ENCODE results near the gene DSE.

Gene DSE

DNA sequence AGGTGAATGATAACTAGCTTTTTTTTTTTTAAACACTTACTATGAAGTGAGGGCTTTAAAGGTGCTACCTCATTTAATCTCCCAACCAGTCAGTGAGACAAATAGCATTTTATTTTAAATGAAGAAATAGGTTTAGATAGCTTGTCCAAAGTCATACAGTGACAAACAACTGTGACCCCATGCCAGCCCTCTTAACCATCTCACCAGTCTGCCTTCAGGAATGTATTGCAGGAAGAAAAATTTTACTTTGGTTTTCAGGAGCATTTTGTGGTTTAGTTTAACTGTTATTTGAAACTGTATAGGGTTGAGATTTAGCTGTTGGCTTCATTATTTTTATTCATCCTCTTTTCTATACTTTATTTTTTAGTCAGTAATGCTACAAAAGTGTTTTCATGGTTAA is 18.6 kb downstream of the DSE start:
- DNase-seq = no peak

DNA sequence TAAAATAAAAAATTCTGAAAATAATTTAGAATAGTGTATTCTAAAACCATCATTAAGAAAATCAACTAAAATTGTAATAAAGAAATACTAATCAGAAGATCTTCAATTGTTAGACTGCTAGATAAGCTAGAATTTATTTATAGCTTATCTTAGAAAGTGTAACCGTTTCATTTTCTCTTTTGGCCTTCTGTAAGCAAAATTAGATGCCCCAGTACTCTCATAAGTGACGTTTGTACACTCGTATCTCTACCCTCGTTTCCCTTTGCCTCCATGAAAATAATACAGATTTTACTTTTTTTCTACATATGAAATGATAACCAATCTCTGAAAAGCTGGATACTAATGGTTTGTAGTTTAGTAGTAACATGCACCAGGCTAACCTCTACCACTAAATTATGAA is 19.8 kb downstream of the DSE start:
- DNase-seq = no peak

DNA sequence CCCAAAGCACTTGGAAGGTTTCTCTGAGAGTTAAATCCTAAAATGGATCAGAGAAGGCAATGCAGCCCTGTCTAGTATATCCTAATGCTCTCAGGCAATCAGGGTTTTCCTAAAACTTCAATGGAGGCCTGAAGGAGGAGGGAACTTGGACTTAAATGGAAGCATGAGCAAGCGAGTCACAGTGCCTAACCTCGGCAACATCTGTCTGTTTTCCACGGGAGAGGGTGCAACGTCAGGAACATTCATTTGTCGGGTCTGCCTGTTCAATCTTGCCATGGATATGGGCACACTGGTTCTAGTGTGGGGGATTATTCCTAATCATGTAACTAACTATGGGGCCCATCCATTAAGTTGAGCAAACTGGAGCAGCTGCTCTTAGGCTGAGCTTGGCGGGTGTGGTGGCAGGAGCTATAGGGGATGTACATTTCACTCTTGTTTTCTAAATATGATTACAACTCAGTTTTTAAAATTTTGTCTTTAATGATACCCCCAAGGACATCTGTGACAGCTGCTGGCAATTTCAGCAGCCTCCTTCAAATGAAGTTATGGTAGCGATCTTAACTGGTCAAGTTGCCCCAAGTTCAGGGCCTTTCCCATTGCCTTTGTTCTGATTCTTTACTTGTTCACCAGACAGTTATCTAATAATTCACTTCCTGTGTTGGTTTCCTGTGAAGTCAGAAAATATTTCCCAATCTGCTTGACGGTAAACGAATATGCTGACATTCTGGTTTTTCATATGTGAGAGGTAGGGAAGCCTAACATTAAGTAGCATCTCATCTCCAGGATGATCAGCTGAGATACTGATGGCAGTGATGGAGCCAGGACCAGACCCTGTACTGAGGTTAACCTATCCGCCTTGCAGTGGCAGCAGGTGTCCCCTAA is 21.6 kb downstream of the DSE start:
- DNase-seq = no peak

DNA sequence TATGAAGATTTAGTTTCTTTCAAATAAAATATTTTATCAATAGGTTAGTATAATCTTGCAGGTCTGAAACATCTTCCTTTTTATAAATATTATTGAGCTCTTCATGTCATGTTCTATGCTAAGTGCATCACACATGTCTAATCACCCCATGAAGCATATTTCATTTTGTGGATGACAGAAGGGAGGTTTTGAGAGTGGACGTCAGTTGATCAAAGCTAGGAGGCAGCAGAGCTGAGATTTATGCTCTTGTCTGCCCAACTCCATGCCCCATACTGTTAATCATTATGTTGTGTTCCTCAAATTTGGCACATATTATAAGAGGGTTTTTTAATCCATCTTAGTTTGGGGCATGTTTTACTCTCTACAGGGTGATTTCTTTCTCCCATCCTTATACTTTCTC is 22.7 kb downstream of the DSE start:
- no peak for DNase-seq

DNA sequence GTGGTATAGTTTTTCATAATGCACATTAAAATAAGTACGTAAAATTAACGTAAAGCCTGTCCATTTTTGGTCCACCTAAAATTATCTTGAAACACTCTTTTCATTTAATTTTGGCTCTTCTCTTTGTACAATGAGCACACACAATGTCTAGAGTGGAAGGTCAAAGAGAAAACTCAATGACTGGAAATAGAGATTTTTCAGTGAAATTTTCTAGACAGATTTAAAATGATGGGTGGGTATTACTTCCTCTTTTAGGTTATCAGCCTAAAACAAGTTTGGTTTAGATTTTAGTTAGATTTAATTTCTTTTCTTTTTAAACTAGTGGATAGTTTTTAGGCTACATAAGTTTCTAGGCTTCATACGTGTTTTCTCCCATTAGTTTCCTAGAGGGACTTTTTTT is 24.9 kb downstream of the DSE start:
- no peak for DNase-seq

DNA sequence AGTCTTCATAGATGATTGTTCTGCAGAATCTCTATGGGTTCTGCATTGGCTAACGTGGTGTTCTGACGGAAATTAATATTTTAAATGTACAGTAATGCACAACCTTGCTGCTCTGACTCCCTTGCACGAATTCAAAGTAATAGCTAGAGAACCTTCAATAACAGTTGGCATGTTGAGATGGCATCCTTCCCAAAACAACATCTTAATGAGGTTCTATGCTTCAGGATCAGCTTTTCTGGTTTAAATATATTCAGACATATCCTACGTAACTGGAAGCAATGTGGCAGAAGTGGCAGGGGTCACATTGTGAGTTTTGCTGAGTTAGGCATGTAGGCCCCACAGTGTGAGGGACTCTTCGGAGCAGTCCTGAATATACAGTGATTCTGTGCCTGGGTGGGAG is 25.7 kb downstream of the DSE start:
- DNase-seq = no peak

DNA sequence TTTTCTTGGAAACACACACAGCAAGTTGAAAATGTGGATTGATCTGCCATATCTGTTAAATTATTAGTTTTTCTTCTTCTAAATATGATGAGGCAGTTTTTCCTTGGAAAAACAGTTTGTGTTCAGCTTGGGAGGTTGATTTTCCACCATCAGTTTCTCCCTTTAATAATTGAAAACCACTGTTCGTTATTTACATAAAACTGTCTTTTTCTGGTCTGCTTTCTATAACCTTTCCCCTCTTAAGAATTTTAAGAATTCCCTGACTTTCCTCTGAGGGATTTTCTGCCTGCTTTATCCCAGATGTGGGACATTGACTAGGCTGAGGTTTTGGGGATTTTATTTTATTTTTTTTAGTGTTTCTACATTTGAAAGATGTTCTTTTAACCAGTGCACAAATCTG is 27.2 kb downstream of the DSE start:
- DNase-seq = no peak

DNA sequence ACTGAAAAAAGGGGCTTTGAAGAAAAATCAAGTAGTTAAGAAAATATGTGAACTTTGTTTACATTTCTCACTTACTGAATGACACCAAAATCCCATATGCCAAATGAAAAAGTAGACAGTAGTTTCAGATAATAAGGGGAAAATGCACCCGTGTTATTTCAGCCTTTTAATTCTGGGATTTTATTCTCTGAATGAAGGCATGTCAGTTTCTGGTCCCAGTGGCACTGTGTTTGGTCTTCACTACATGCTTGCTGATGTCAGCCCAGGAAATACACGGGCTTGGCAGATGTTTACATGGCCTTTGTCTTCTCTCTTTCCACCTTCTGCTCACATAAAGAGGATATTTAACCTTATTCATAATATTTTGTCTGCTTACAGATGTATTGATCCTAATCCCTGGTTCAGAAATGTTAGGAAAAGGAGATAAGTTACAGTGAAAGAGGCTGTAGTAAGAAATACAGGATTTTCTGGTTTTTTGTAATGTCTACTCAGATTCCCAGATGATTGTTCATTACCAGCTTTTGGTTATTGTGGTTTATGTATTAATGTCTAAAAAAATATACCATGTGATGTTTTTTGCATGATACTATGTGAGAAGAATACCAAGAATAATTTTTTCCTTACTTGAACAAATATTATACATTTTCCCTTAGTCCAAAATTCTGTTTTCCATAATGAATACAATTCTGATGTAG is 27.7 kb downstream of the DSE start:
- DNase-seq = no peak

DNA sequence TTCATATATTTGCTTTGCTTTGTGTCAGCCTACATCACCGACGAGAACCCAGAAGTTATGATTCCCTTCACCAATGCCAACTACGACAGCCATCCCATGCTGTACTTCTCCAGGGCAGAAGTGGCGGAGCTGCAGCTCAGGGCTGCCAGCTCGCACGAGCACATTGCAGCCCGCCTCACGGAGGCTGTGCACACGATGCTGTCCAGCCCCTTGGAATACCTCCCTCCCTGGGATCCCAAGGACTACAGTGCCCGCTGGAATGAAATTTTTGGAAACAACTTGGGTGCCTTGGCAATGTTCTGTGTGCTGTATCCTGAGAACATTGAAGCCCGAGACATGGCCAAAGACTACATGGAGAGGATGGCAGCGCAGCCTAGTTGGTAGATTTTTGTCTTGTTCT is 28.5 kb downstream of the DSE start:
- DNase-seq = no peak

DNA sequence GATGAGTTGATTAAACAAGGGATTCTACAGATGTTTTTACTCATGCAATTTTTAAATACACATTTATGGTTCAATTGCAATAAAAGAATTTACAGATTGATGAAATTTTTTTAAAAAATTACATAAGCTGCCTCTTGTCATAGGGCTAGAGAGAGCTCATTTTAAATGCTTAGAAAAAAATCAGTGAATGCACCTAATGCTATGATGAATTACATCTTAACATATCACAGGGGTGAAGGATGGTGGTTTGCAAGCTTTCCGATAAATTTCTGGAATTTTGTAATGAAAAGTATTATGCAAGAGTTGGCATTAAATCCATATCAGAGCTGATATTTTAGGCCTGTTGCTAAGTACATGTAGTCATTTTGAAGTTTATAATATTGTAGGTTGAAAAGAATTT is 29.6 kb downstream of the DSE start:
- DNase-seq = no peak

DNA sequence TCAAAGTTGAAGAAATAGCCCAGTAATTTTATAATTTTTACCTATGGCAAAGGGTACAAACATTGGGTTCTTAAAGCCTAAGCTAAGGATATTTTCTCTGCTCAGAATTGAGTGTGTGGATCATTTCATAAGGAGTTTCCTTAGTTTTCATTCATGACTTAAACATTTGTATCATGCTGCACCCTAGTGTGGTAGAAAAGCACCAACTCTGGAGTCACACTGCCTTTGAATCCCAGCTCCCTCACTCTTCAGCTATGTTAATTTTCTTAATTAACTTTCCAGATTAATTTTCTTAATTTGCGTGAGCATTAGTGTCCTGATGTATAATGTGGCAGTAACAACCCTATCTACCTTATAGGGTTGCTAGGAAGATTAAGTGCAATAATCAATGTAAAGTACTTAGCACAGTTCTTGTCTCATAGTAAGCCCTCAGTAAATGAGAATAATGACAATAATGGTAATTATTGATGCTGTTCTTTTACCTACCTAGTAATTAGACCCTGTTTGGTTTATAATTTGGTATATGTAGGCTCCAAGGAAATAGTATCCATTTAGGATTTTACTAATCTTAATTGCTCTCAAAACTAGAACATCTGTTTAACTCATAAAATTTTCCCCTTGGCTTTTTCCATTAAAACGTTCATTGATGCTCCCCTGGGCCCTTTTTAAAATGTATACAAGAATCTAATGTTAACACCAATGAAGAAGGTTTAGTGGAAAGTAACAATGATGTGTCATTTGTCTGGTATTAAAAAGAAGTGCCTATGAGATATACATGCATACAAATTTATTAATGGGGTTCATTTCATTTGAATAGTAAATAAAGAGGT is 31.6 kb downstream of the DSE start:
- no peak for DNase-seq

DNA sequence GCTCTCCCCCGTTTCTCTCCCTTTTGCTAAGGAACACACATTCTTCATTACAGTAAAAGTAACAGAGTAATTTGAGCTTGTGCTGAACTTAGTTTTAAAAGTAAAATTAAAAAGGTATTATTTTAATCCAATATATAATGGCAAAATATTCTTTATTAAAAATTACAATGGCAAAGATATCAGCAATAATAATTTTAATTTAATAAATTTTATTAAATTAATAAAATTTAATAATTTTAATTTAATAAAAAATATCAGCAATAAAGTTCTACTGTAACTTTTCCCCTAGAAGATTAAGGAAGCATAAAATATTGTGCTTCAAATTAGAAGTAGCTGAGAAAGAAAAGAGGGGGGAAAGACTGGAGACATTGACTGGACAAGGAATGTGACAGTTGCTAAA is 32.5 kb downstream of the DSE start:
- DNase-seq = no peak

DNA sequence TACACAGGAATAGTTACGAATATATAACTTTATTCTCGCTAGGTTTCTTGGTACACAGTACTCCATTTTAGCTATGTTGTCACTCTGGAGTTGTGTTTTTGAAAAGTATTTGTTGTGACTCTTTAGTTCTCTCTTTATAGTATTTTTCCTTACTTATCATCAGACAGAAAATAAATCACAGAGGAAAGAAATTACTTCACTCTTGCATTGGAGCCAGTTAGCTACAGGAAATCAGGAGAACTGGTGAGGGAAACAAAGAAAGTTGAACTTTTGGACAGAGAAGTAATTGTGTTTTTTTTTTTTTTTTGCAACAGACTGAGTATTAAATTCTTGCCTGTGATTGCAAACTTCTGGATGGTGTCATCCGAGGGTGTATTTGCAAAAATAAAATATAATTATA is 33.9 kb downstream of the DSE start:
- DNase-seq = no peak

DNA sequence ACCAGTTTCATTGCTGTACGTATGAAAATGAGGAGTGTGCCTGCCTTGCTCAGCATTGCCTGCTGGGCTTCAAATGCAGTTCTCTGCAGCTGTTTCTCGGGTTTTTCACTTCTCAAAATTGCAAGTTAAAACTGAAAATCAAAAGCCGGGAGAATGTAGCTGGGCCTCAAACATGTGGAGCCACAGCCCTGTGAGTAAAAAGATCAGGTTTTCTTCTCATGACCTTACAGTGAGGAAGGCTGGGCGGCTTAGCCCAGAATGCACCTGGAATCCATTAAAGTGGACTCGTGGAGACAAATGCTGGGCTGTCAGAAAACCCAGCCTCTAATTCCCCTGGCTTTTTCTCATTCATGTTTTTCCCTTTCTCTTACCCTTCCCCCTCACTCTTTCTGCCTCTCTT is 34.4 kb downstream of the DSE start:
- peak; percentile 70 for DNase-seq

DNA sequence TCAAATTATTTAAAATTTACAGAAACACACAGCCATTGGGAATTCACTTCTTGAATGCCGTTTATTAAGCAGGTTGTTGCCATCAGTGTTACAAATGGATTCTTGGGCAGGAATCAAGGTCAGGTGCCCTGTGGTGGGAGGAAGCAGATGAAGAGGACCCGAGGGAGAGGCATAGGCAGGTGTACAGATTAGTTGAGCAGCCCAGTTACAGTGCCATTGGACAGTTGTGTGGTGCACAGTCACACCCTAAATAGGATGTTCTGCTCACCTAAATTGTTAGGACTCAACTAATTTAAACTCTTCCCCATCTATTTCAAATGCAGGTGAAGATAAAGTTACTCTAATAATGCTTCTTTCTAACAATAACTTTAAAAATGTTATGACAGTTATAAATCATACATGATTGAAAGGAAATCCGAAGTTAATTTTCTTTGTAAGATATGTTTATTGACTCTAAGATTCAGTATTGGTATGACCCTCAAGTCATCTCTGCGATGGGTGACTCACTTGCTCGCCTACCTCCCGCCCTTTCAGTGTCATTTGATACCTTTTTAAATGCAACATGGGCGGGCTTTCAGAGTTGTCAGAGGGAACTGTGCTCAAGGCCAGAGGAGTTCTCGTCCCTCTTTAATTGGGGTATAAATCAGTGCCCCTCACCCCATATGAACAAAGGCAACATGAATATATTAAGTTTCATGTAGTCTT is 35.1 kb downstream of the DSE start:
- no peak for DNase-seq

DNA sequence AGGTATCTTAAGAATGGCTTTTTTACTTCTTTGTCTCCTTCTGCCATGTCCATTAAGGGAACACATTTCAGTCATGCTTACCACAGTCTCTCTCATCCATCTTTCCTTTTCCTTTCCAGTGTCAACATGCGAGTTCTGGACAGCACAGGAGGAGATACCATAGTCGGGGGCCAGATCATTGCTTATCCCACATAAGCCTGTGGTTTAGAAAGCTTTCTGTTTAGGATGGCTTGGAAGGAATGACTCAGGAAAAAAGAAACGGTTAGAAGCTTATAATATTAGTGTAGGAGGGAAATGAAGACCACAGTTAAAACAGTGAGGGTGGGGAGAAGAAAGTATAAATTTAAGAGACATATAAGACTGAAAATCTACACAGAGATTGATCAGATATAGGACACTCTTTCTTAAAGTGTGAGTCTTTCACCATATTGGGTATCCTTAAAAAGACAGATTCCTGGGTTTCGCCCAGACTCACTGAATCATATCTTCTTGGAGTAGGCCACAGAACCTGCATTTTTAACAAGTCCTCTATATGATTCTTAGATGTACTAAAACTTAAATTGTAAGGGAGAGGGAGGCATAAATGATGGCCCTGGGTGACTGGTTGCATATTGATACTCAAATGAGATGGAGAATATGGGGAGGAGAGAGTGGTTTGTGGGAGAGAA is 36.1 kb downstream of the DSE start:
- DNase-seq = no peak

DNA sequence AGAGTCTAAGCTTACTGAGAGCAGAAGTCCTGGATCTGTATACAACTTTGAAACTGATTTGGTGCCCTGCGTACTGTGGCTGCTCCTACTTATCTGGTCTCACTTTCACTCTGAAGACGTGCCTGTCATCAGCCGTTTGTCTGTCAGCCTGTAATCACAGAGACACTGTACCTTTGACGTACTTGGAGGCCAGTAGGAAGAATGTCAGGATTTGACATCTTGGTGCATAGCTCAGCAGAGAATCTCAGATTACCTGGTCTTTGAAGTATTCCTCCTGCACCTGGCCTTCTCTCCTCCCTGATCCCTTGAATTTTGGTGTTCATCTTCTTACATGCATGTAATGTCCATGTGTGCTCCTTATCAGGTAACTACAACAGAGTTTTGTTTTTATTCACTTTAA is 37.7 kb downstream of the DSE start:
- DNase-seq = no peak

DNA sequence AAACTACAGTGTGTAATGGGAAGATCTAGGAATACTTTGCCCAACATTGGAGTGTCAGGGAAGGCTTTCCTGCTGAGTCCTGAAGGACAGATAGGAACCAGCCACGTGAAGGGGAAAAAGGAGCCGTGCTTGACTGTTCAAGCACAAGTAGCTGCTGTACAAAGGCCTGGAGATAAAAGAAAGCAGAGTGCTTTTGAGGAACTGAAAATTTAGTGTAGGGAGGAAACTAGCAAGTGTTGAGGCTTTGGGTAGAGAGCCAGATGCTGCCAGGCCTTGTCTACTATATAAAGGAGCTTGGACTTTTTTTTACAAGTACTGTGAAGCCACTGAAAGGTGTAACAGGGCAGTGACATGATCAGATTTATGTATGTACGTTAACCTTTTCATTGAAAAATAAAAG is 39.0 kb downstream of the DSE start:
- DNase-seq = no peak

DNA sequence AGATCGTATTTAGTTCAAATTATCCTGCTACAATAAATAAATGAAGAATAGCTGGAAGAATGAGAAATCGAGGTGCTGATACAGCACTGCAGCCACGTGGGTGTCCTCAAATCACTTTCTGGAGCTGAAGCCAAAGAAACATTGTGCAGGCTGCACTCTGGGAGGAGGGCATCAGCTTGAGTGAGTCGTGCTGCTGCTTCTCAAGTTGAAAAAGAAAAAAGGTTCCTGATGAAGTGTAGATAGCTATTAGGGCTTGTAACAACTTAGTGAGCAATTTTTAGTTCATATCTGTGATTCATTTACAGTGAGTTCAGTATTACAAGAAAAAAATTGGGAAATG is 40.5 kb downstream of the DSE start:
- DNase-seq = no peak

DNA sequence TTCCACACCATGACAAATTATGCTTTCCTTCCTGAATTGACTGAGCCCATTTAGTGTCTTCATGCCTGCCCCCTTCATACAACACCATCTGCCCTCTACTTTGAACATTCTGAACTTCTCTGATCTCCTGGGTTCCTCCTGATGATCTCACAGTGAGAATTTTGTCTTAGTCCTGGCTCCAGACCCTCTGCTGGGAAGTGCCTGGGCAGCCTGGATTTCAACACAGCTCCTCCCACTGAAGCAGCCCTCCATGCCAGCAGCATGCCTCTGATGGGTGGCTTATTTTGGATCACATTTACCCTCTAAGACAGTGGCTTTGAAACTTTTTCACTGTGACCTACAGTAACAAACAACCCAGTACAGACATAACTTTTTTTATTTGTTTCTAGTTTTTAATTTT is 41.5 kb downstream of the DSE start:
- no peak for DNase-seq

DNA sequence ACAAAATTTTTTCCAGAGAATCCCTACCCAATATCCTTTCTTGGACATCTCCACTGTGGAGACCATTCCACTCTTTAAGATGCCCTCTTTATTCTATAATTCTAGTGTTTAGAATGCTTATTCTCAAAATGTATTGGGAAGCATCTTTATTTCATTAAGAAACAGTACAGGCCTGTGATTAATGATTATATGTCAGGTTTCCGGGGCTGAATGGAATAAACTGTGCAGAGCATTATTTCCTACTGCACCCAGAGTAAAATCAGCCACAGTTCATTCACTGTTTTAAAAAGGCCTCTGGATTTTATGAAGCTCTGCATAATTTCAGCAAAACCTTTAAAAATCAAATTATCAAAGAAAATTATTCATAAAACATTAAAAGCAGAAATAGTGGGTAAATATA is 42.6 kb downstream of the DSE start:
- no peak for DNase-seq

DNA sequence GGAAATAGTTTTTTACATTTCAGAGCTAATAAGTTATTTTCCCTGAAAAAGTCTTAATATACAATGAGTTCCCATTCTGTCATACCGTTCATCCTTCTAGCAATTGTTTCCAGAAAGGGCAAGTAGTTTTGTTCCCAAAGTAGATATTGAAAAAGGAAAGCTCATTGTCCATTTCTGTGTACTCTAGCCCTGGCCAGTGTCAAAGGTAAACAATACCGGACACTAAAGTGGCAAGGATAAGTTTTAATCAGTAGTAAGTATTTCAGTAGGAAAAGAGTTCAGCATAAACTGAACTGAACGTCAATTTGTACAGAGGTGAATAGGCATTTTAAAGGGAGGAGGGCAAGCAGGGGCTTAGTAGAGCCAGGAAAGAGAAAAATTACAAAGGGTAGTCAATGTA is 46.9 kb downstream of the DSE start:
- DNase-seq = no peak
